HG03066 (cell line): ENCODE results near the gene LRRC4B.

Experiments
- ATAC-seq: cut with Tn5 transposase; IDR thresholded peaks from one replicate; pipeline ENCODE4 v1.9.1; 2021; ENCODE audit warnings: low read depth; ENCODE audit not compliant: unreplicated experiment

Gene LRRC4B

GRCh38 chr19:50573741-50574461 lies 5.7 kb upstream of the LRRC4B start:
- no peak for ATAC-seq

- no peak for ATAC-seq
These were observed 2.8 kb upstream of the LRRC4B start for GRCh38 chr19:50570997-50571396.

DNA sequence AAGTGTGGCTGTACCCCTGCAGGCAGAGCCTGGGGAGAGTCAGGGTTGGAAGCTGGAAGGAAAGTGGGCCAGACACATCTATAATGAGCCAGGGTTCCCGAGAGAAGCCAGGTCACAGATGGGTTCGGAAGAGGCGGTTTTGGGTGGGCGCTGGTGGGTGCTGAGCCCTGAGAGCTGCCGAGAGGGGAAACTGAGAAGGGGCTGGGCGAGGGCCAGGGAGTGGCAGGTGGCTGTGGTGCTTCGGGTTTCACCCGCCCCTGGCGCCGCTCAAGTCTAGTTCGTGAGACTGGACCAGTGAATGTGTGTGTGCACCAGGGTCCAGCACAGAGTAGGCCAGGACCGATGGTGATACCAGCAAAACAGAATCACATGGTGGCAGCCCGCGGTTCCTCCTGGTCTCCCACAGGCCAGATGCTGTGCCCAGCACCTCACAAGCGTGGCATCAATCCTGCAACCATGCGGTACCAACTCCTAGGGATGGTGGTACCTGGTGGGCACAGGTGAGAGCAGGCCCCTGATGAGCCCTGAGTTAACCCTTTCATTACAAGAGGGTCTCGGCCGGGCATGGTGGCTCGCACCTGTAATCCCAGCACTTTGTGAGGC lies 1.8 kb upstream of the LRRC4B start:
- no peak for ATAC-seq

DNA sequence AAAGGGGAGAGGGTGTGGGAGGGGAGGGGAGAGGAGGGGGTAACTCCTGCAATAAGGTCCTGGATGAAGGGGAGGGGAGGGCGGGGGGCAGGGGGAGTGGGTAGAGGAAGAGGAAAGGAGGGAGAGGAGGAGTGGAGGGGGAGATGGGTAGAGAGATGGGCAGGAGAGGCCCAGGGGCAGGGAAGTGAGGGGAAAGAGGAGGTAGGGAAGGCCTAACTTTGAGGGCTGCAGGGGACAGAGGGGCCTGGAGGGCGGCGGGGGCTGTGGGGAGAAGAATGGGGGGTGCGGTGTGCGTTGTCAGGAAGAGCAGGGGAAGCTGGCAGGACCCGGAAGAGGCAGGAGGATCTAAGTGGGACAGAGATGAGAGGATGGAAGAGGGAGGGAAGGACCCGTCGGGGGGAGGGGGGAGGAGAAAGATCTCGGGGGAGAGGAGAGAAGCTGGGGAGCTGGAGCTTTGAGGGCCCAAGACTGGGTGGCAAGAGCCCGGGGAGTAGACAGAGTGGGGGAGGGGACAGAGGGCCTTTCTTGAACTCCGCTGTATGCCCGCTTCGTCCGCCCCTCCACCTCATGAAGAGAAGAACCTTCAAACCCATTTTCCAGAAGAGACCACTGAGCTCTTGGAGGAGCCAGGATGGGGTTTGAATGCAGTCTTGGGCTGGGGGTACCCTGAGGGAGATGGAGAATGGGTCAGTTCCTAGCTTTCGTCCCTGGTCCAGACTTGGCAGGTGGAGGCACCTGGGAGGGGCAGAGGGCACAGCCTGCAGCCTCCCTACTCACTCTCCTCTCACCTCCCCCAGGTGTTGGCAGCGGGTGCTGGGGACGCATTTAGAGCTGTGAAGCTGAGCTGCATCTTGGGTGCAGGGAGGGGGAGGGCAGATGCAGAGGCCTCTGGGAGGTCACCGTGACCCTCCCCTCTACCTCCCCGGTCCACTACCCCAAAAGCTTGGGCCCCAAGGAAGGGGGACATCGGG lies 778 bp upstream of the LRRC4B start:
- no peak for ATAC-seq

DNA sequence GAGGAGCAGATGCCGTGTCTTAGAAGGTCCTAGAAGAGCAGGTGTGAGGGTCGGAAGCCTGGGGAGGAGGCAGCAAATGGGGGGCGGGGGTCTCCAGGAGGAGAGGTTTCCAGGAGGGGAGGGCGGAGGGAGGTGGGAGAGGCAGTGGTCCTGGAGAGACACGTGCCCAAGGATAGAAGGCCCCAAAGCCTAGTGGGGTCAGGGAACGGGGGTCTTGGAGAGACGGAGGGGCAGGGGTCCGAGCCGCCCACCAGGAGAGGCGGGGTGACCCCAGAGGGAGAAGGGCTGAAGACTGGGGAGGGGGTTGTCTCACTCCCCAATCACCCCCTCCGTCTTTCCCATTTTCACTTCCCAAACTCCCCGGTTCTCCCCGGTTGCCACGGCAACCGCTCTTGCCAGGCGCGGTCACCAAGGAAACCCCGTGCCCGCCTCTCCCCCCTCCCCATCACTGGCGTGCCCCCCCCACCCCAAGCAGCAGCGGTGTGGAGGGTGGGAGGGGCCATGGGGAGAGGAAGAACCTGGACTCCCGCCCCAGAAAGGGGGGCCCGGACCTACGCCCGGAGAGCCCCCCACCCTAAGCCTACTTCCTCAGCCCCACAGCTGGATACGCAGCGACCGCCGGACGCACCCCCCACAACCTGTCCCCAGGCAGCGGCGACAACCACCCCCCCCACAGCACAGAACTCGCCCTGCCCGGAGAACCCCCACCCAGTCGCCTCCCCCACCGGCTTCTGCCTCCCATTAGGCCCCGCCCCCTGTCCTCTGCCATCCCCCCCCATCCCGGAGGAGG lies 988 bp downstream of the LRRC4B start:
- ATAC-seq, result no peak

DNA sequence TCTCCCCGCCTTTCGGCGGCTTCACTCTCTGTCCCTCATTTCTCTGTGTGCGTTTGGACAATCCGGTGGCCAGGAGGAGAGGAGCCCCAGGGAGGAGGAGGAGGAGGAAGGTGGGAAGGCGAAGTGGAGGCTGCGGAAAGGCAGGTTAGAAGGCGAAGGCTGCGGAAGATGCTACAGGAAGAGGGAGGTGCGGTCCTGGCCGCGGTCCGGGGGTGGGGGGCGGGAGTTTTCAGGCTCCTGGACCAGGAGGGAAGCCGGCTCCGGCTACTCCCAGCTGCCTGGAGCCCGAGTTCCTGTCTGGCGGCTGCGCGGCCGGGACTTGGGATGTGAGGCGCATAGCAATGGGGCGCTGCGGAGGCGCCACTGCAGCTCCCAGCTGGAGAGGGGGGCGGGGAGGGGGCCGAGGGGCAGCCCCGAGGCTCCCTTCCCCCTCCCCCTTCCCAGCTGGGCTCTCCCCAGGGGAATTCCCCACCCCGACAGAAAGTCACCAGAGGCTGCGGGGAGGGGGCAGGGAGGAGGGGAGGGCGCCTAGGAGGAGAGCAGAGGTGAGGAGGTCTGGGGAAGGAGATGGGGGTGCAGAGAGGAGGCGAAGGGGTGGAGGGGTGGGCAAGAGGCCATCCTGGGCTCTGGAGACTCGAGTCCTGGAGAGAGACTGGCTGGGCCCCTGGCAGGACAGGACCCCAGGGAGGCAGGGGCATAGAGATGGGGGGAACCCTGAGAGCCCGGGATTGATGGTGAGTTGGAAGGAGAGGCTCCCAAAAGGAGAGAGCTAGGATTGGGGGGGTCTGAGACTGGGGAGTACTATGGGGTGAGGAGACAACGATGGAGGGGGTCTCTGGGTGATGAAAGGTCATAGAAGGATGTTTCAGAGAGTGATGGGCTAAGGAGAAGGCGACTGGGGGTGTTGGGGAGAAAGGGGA lies 2.0 kb downstream of the LRRC4B start:
- ATAC-seq, result no peak

- ATAC-seq, result no peak
These were observed 3.8 kb downstream of the LRRC4B start for GRCh38 chr19:50564229-50565105.

DNA sequence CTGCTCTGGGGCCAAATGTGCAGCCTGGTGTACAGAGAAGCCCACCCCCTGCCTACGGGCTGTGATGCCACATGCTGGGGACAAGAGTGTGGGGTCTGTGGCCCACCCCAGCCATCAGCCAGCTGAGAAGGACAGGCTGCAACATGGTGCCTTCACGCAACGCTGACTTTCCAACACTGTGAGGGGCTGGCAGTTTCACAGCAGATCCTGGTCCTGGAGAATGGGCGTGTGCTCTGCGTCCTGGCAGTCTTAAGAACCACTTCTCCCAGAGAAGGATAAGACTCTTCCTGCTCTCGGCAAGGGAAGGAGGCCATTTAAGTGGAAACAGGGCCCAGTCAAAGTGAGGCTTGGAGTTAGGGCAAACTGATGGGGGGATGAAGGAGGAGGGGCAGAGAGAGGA lies 4.6 kb downstream of the LRRC4B start:
- ATAC-seq, result no peak

DNA sequence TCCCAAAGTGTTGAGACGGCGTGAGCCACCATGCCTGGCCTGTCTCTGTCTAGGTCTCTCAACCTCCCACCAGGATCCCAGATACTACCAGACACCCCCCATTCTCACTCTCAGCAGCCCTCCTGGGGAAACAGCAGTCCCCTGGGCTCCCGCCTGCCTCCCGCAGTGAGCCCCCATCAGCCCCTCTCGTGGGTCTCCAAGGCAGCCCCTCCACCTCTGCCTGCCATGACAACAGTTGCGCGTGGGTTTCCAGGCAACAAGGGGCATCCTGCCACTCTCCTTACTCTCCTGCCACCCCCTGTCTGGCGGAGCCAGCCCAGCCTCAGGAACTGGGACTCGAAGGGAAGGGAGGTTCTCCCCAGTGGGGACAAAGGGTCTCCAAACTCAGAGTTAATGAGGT lies 5.2 kb downstream of the LRRC4B start:
- ATAC-seq, result no peak

DNA sequence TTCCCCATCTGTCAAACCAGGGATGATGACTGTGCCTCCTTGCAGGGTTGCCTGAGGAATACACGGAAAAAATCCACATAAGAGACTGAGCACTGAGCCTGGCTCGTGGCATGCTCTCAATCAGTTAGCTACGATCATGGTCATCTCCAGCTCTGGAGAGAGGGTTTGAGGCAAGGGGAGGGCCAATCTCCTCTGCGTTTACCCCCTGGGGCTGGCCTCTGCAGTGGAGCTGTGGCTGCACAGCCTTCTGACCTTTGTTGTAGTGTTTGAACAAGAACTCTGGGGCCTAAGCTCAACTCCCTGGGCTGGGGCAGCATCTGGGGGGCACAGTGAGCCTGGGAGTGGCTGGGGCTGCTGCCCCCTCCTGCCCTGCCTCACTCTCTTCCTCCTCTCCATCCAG lies 5.9 kb downstream of the LRRC4B start:
- ATAC-seq, result no peak

DNA sequence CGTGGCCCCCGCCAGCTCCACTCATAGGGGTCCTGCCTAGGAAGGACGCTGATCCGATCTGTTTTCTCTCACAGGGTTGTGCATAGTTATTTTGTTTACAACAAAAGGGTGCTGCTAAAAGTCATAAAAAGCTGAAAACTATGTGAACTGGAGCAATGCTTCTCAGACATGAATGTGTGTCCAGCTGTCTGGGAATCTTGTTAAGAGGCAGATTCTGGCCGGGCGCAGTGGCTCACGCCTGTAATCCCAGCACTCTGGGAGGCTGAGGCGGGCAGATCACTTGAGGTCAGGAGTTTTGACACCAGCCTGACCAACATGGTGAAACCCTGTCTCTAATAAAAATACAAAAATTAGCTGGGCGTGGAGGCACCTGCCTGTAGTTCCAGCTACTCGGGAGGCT lies 8.6 kb downstream of the LRRC4B start:
- ATAC-seq, result no peak

DNA sequence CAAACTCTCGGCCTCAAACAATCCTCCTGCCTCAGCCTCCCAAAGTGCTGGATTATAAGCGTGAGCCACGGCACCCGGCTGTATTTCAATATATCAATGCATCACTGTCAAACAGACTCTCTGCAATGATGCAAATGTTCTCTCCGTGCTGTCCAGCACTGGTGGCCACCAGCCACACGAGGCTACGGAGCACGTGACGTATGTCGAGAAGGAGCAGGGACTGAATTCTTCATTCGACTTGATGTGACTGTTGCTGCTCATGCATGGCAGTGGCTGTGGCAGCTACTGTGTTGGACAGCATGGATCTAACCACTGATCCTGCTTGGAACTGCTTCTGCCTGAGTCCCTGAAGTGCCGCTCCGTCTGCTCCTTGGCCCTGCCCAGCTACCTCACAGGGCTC lies 9.8 kb downstream of the LRRC4B start:
- no peak for ATAC-seq

DNA sequence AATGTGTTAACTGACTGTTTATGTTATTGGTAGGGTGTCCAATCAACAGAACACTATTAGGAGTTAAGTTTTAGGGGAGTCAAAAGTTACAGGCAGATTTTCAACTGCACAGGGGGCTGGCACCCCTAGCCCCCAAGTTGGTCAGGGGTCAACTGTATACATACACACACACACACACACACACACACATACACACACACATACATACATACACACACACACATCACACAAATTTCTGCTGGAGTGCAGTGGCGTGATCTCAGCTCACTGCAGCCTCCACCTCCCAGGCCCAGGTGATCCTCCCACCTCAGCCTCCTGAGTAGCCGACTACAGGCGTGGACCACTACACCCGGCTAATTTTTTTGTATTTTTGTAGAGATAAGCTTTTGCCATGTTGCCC lies 10.2 kb downstream of the LRRC4B start:
- no peak for ATAC-seq

GRCh38 chr19:50557009-50557613 lies 11.1 kb downstream of the LRRC4B start:
- ATAC-seq, result no peak

DNA sequence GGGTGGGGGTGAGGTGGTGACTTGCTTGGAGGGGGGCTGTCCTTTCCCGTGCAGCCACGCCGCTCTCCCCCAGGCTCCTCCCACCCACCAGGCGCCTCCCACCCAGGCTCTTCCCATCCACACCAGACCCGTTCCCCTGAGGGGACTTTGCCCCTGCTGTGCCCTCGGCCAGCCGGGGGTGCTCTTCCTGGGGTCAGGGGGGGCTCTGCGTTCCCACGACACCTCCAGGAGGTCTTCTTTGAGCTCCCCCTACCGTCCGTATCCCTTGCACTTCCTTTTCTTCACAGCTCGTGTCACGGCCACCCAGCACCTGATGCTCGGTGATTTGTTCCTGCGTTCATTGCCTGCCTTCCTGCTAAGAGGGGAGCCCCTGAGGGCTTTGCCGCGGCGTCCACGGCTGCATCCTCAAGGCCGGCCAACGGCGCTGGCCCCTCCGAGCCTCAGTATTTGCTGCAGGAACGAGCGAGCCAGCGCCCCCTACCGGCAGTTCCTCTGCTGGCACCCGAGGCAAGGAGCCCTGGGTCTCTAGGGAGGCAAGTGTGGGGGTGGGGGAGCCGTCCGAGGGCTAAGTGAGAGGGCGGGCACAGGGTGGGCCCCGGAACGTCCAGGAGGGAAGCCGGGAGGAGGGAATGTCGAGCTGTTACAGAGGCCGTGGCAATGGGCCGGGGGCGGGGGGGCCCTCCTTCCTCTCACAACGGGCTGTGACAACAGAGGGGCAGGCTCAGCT lies 11.8 kb downstream of the LRRC4B start:
- no peak for ATAC-seq

- no peak for ATAC-seq
These were observed 12.6 kb downstream of the LRRC4B start for GRCh38 chr19:50555450-50556281.

DNA sequence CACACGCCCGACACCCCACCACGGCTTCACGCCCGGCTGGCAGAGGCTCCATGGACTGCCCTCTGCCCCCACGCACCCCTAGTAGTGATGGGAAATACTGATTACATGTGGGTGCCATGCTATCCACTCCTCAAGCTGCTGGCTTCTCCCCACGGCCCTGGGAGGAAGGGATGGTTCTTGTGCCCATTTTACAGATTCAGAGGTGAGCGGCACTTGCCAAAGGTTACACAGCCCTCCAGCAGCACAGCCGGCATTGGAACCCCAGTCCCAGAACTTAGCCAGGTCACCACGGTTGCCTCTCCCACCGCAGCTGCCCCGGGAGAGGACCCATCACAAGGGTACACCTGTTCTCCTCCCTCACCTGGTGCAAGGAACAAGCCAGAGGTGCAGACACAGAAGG lies 13.2 kb downstream of the LRRC4B start:
- ATAC-seq, result no peak
